GM12865 (cell line): ENCODE results near the gene CACNA1B.

Experiments used
- DNase-seq: peaks from one replicate; pipeline ENCODE4 v3.0.0; 2010; ENCODE audit warnings: low read depth
- H3K4me3 ChIP-seq: 2 replicates; pipeline ENCODE4 v1.5.1; 2011; ENCODE audit warnings: mild to moderate bottlenecking, low read depth, low read length, control low read depth
- CTCF ChIP-seq: IDR thresholded peaks from 2 replicates; pipeline ENCODE4 v1.5.1; 2011; ENCODE audit warnings: low read length, control low read depth, low read depth, inconsistent platforms; ENCODE audit not compliant: insufficient read depth; ENCODE audit errors: missing control alignments

The CACNA1B gene

GRCh38 chr9:138010861-138011260 is 133.3 kb downstream of the CACNA1B start:
- TF ChIP-seq CTCF = no peak
- H3K4me3 ChIP-seq = no peak overlapping the region
- DNase-seq = no peak

GRCh38 chr9:138011951-138012500 is 134.4 kb downstream of the CACNA1B start:
- no peak for TF ChIP-seq CTCF

GRCh38 chr9:138013273-138013672 is 135.7 kb downstream of the CACNA1B start:
- no peak for DNase-seq
- TF ChIP-seq CTCF = no peak
- H3K4me3 ChIP-seq = no peak overlapping the region

More at GRCh38 chr9:138011951-138012500, 134.4 kb downstream of the CACNA1B start:
- DNase-seq = no peak
- no peak overlapping the region for H3K4me3 ChIP-seq

GRCh38 chr9:138013836-138014562 is 136.4 kb downstream of the CACNA1B start:
- no peak overlapping the region for H3K4me3 ChIP-seq
- TF ChIP-seq CTCF = no peak
- DNase-seq = no peak

- DNase-seq = no peak
- H3K4me3 ChIP-seq = no peak overlapping the region
- TF ChIP-seq CTCF = no peak
These were observed 137.0 kb downstream of the CACNA1B start for GRCh38 chr9:138014563-138014945.

GRCh38 chr9:138015021-138015829 is 137.6 kb downstream of the CACNA1B start:
- no peak overlapping the region for H3K4me3 ChIP-seq
- no peak for TF ChIP-seq CTCF
- DNase-seq = no peak
